AG04449 (cell line): ENCODE results near the gene THOC2.
"Not testable (repeated sequence)": the region's sequence is repeated elsewhere in the genome, so short reads cannot be mapped to it uniquely, and the experiment has no call there.

Experiments used
- CTCF ChIA-PET: fragments of 350-600 bp; formaldehyde crosslinking; extraction: SDS; loops from one replicate; lab custom pipeline; 2021; ENCODE audit warnings: antibody characterized with exemption; lab: Yijun Ruan, JAX
- POLR2A ChIA-PET: fragments of 400-600, 350-600 bp; formaldehyde crosslinking; extraction: SDS; loops from one replicate; lab custom pipeline; 2020; ENCODE audit warnings: antibody characterized with exemption, inconsistent platforms; lab: Yijun Ruan, JAX
- DNase-seq: peaks from one replicate; pipeline ENCODE4 v3.0.0-alpha.2; 2010; ENCODE audit warnings: low read depth, low spot score
- H3K4me3 ChIP-seq: 2 replicates; pipeline ENCODE4 v1.5.1; 2011; ENCODE audit warnings: low read depth, mild to moderate bottlenecking, control low read depth, low read length
- CTCF ChIP-seq: IDR thresholded peaks from one replicate; pipeline ENCODE4 v1.5.1; 2011; ENCODE audit warnings: mild to moderate bottlenecking, moderate library complexity, low read length, control low read depth, inconsistent platforms; ENCODE audit not compliant: insufficient read depth; ENCODE audit errors: missing control alignments

THOC2 gene

GRCh38 chrX:123731987-123732669 is 724 bp downstream of the THOC2 start:
- POLR2A ChIA-PET: no interaction called here
- H3K4me3 ChIP-seq: peak overlapping the region; percentile 82
- no peak for DNase-seq
- CTCF ChIA-PET: interaction anchor here (0.9 kb wide), 1 partner anchor 9 kb away, joined by 3 read pairs; no protein-coding TSS in a partner anchor
- TF ChIP-seq CTCF: no peak

DNA sequence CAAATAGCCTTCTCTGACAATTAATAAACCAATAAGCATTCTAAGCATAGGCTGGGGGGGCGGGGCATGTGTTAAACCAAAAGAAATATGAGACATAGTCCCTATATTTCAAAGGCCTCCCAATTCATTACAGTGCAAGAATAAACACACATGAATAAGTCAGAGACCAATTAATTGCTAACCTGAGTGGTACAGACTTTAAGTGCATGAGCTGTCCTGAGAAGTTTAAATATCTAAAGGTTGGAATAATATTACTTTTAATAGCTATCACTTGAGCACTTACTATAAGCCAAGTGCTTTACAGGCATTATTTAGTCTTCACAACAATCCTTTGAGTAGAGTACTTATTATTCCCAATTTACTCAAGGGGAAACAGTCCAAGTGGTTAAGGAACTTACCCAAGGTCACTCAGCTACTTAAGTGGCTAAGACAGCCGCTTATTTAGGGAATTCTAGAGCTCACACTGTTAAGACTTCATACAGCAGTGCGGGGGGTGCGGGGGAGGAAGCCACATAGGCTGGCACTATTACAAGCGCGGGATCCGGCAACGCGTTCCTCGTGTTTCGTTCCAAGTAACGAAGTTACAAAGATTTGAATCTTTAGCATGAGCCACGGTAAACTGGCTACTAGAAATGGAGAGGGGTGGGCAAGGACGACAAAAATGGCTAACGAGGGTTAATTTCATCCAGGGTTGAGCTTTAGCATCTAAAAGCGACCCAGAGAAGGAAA is 1.4 kb downstream of the THOC2 start:
- POLR2A ChIA-PET: no interaction called here
- DNase-seq: no peak
- CTCF ChIA-PET: interaction anchor here (0.9 kb wide), 1 partner anchor 8 kb away, joined by 3 read pairs; no protein-coding TSS in a partner anchor
- no peak for TF ChIP-seq CTCF
- H3K4me3 ChIP-seq: peak overlapping the region; percentile 82

DNA sequence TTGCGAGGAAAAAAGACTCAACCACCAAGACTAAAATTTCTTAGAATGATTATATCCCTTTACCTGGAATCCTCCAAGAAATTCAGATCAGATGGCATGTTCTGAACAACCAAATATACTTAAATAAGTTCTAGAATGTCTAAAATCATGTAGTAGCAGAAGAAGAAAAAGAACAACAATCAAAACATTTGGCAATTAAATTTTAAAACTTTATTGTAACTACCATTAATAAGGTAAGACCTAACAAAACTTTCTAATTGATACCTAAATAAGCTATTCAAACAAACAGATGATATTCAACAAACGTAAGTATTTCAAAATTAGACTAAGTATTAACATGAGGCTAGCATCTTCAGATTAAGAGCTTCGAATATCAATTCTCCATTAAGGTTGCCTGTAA is 4.3 kb downstream of the THOC2 start:
- POLR2A ChIA-PET: no interaction called here
- no peak for TF ChIP-seq CTCF
- CTCF ChIA-PET: interaction anchor here (0.9 kb wide), 1 partner anchor 8 kb away, joined by 3 read pairs; no protein-coding TSS in a partner anchor
- DNase-seq: no peak
- H3K4me3 ChIP-seq: no peak overlapping the region

DNA sequence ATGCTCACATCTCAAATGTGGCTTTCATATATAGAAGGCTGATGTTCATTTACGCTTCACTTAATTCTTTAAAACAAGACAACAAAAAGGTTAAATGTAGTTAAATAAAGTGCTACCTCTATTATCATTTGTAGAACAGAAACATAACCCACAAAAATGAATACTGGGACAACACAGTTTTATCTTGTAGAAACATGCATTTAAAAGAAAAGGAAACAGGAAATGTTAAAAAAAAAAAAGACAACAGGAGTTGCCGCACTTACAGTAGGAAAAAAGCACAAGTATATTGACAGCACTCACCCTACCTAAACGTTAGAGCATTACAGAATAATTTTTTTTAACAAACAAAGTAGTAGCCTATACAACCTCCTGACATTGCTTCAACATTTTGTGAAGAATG is 4.8 kb downstream of the THOC2 start:
- ChIA-PET POLR2A (no interaction called here), CTCF (interaction anchor here (0.9 kb wide), 1 partner anchor 8 kb away, joined by 3 read pairs; no protein-coding TSS in a partner anchor)
- DNase-seq: no peak
- TF ChIP-seq CTCF: no peak
- no peak overlapping the region for H3K4me3 ChIP-seq

- DNase-seq, CTCF ChIA-PET, H3K4me3 ChIP-seq, POLR2A ChIA-PET: not testable (repeated sequence)
These were observed 10.7 kb downstream of the THOC2 start for GRCh38 chrX:123722193-123722592.

- no peak overlapping the region for H3K4me3 ChIP-seq
- CTCF ChIA-PET: interaction anchor here (0.7 kb wide), 1 partner anchor 8 kb away, joined by 3 read pairs; no protein-coding TSS in a partner anchor
- no peak for DNase-seq
- POLR2A ChIA-PET: no interaction called here
- no peak for TF ChIP-seq CTCF
These were observed 12.4 kb downstream of the THOC2 start for GRCh38 chrX:123720486-123720885.
